Measurements from ENCODE around the gene SLC7A1.

GRCh38 chr13:29511106-29511796, 84.2 kb downstream of the SLC7A1 start:
- TF ChIP-seq CTCF (IDR thresholded peaks at IDR 0.05; ENCODE audit: insufficient read depth, low read depth, low read length): no peak
- TF ChIP-seq EZH2 (IDR thresholded peaks at IDR 0.05; ENCODE audit: insufficient read depth, low read length): no peak
